ENCODE results near the gene ASB11.
"Not testable (repeated sequence)": the region's sequence is repeated elsewhere in the genome, so short reads cannot be mapped to it uniquely, and the experiment has no call there.

Gene ASB11

DNA sequence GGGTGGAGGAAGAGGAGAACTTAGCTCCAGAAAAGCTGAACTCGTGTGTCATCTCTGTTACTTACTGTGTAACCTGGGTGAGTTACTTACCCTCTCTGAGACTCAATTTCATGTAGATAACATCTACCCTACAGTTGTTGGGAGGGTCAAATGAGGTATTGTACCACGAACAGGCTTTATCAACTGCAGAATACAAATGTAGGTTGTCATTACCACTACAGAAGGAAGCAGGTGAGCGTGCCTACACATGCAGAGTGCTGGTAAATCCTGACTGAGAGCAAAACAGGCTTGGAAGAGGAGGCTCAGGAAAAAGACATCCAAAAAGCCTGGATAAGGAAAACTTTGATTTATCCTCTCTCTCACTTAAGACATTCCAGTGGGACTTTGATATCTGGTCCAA is 12.7 kb upstream of the ASB11 start:
- Mint-ChIP-seq H3K9me3 (no peaks in the 10 kb centered on the region), H3K4me3 (no peak overlapping the region), H3K36me3 (peaks cover 5% of the 10 kb centered on the region), H3K27ac (no peak overlapping the region), H3K27me3 (no peaks in the 10 kb centered on the region), H3K4me1 (peaks cover 8% of the 10 kb centered on the region)
- ATAC-seq (ENCODE audit: low read depth) (no peak), DNase-seq (ENCODE audit: low spot score in 2 of 2) (no peak)

DNA sequence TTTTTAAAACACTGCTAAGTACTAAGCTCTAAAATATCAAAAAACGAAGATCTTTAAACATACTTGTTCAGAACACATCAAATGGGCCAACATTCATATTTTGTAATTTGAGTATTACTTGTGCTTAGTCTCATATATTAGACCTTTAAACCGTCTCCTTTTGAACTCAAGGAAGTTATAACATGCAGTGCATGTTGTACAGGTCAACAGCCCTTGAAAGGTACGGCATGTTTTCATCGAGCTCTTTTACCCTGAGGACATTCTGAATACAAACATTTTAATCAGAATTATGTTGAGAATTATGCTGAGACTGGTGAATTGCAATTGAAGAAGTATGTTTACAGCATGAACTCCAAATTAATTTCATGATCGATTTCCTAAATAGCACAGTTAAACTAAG is 7.0 kb upstream of the ASB11 start:
- Mint-ChIP-seq H3K4me3 (no peak overlapping the region), H3K36me3 (peaks cover 7% of the 10 kb centered on the region), H3K9me3 (no peaks in the 10 kb centered on the region), H3K27me3 (no peaks in the 10 kb centered on the region), H3K27ac (no peak overlapping the region), H3K4me1 (no peaks in the 10 kb centered on the region)
- DNase-seq (ENCODE audit: low spot score in 2 of 2) (no peak), ATAC-seq (ENCODE audit: low read depth) (no peak)

DNA sequence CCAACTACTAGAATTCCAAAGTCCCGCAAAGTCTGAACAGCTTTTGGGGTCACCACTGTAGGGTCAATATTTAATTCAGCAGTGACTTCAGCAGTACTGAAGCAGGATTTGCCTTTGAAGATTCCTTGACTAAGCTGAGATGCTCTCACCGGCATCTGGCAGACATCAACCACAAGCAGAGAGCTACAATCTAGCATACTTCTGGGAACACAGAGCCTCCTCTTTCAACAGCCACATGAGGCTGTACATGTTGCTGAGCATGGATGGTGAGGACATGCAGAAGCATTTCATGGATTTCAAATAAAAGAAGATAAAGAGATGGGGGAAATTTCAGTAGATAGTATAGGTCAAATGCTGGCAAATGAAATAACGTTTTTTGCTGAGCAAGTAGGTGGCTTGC is 6.6 kb upstream of the ASB11 start:
- H3K4me1 Mint-ChIP-seq, result no peaks in the 10 kb centered on the region
- peaks cover 7% of the 10 kb centered on the region for H3K36me3 Mint-ChIP-seq
- no peak for ATAC-seq (ENCODE audit: low read depth)
- no peaks in the 10 kb centered on the region for H3K27me3 Mint-ChIP-seq
- no peak overlapping the region for H3K27ac Mint-ChIP-seq
- no peaks in the 10 kb centered on the region for H3K9me3 Mint-ChIP-seq
- H3K4me3 Mint-ChIP-seq, result no peak overlapping the region
- no peak for DNase-seq (ENCODE audit: low spot score in 2 of 2)

DNA sequence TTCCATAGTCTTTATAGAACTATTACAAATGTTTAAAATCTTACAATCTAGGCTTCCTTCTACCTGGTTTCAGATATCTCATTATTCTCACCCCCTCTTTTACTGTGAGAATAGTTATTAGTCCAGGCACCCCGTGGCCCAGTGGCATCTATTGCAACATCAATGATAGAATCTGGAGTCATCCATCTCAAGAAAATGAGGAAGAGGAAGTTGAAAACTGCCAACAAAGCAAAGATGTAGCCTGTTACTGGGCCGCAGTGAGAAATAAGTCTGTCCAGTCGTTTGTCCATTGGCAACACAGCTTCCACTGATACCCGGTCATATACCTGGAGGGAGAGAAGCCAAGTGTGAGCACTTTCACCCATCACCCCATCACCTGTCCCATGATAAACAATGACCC is 6.0 kb upstream of the ASB11 start:
- H3K36me3 Mint-ChIP-seq, result peaks cover 7% of the 10 kb centered on the region
- no peak for DNase-seq (ENCODE audit: low spot score in 2 of 2)
- H3K9me3 Mint-ChIP-seq, result no peaks in the 10 kb centered on the region
- H3K27me3 Mint-ChIP-seq, result no peaks in the 10 kb centered on the region
- no peak overlapping the region for H3K27ac Mint-ChIP-seq
- no peaks in the 10 kb centered on the region for H3K4me1 Mint-ChIP-seq
- ATAC-seq (ENCODE audit: low read depth), result no peak
- H3K4me3 Mint-ChIP-seq, result no peak overlapping the region

DNA sequence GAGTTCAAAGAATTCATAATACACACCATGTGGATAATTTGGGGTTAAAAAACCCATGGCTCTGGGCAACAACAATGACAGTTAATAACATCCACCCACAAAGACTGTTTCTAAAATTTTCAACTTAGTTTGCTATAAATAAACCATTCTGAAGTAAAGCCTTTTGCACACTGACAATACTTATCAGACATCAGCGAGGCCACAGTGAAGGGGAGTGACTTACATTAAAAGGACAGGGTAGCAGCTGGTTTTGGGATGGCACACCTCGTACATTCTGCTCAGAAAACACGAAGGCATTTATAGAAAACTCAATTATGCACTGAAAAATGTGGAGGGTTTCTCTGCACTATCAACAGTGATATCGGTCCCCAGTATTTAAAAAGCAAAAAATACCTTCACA is 4.9 kb upstream of the ASB11 start:
- DNase-seq (ENCODE audit: low spot score in 2 of 2) (no peak), ATAC-seq (ENCODE audit: low read depth) (no peak)
- no peaks in the 10 kb centered on the region for H3K27me3 Mint-ChIP-seq
- no peak overlapping the region for H3K4me3 Mint-ChIP-seq
- peaks cover 7% of the 10 kb centered on the region for H3K36me3 Mint-ChIP-seq
- no peaks in the 10 kb centered on the region for H3K4me1 Mint-ChIP-seq
- no peaks in the 10 kb centered on the region for H3K9me3 Mint-ChIP-seq
- no peak overlapping the region for H3K27ac Mint-ChIP-seq

DNA sequence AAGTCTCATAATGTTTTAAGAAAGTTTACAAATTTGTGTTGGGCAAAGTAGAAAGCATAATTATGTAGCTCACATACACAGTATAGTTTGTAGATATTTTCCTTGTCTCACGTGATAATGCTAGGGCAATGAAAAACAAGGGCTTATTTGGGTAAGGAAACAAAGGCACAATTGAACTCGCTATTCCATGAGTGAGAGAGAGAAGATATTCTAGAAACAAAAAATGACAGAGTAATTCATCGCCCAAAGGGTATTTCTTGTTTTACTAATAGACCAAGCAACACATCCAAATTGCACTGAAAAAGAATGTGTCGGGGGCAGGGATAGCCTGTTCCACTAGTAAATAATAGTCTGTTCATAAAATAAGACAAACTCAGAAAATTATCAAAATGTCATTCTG is 3.6 kb upstream of the ASB11 start:
- no peaks in the 10 kb centered on the region for H3K9me3 Mint-ChIP-seq
- H3K27me3 Mint-ChIP-seq, result no peaks in the 10 kb centered on the region
- ATAC-seq (ENCODE audit: low read depth) (no peak), DNase-seq (ENCODE audit: low spot score in 2 of 2) (no peak)
- H3K4me3 Mint-ChIP-seq, result no peak overlapping the region
- H3K36me3 Mint-ChIP-seq, result peaks cover 5% of the 10 kb centered on the region
- no peak overlapping the region for H3K27ac Mint-ChIP-seq
- H3K4me1 Mint-ChIP-seq, result no peaks in the 10 kb centered on the region

DNA sequence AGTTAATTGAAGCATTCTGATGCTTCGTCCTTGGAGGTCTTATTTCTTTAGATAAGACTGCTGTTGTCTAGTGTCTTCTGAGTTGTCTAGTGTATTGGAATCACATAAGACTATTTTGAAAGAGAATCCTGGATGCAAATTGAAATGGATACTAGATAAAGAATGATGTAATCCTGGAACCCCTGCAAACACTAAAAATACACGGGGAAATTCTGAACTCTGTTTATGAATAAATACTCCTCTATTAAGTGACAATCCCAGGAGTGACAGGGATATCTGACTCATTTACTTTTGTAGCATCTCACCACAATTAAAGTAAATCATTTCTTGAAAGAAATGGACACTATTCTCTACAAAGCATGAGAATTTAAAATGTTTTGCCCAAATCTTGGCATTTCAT is 968 bp downstream of the ASB11 start:
- Mint-ChIP-seq H3K9me3 (no peaks in the 10 kb centered on the region), H3K4me1 (no peaks in the 10 kb centered on the region), H3K27ac (no peak overlapping the region), H3K36me3 (peaks cover 2% of the 10 kb centered on the region), H3K4me3 (no peak overlapping the region), H3K27me3 (no peaks in the 10 kb centered on the region)
- DNase-seq (ENCODE audit: low spot score in 2 of 2) (no peak), ATAC-seq (ENCODE audit: low read depth) (no peak)

DNA sequence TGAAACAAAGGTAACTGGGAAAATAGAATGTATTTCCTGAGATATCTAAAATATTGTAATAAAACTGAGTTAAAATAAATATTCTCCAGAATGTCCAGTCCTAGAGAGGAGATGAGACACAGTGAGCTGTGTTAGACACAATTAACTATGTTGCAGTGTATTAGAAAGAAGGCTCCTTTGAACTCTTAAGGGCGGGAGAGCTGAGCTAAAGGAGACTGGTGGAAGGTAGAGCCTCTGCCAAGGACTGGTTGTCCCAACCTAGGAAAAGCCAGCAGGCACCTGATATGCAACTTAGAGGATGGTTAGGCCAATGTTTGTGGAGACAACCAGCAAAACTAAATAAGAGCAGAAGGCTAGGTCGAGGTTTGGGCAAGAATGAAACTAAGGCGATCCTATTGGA is 4.3 kb downstream of the ASB11 start:
- Mint-ChIP-seq H3K4me1 (no peaks in the 10 kb centered on the region), H3K36me3 (no peaks in the 10 kb centered on the region), H3K27me3 (no peaks in the 10 kb centered on the region), H3K4me3 (no peak overlapping the region), H3K9me3 (no peaks in the 10 kb centered on the region), H3K27ac (no peak overlapping the region)
- no peak for DNase-seq (ENCODE audit: low spot score in 2 of 2)
- ATAC-seq (ENCODE audit: low read depth), result no peak

DNA sequence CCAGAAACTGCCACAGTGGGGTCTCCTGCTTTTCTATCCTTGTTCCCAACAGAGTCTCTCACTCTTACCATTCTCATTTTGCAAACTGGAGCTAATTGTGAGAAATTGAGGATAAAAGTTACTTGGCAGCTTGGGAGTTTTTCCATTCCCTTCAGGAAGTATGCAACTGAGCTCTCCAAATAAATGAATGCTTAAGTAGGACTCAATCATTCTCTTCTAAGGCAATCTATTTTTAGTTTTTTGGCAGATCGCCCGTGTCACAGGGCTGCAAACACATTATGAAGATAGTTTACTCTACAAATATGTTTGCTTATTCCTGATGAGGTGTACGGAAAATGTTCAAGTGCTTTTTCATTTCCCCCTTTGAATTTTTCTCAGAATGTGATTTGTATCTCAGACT is 5.3 kb downstream of the ASB11 start:
- Mint-ChIP-seq H3K9me3 (no peaks in the 10 kb centered on the region), H3K27me3 (no peaks in the 10 kb centered on the region)
- ATAC-seq (ENCODE audit: low read depth), result no peak

DNA sequence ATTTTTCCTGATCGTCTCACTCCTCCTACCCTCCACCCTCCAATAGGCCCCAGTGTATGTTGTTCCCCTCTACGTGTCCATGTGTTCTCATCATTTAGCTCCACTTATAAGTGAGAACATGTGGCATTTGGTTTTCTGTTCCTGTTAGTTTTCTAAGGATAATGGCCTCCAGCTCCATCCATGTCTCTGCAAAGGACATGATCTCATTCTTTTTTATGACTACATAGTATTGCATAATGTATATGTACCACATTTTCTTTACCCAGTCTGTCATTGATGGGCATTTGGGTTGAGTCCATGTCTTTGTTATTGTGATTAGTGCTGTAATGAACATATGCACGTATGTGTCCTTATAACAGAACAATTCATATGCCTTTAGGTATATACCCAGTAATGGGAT is 9.5 kb downstream of the ASB11 start:
- ATAC-seq (ENCODE audit: low read depth); H3K27ac Mint-ChIP-seq; H3K9me3 Mint-ChIP-seq; H3K4me1 Mint-ChIP-seq; DNase-seq (ENCODE audit: low spot score in 2 of 2); H3K4me3 Mint-ChIP-seq; H3K27me3 Mint-ChIP-seq; H3K36me3 Mint-ChIP-seq: not testable (repeated sequence)

More for the DNA sequence above, 5.3 kb downstream of the ASB11 start:
- H3K4me3 Mint-ChIP-seq, result no peak overlapping the region
- no peaks in the 10 kb centered on the region for H3K4me1 Mint-ChIP-seq
- no peak overlapping the region for H3K27ac Mint-ChIP-seq
- no peak for DNase-seq (ENCODE audit: low spot score in 2 of 2)
- no peaks in the 10 kb centered on the region for H3K36me3 Mint-ChIP-seq

DNA sequence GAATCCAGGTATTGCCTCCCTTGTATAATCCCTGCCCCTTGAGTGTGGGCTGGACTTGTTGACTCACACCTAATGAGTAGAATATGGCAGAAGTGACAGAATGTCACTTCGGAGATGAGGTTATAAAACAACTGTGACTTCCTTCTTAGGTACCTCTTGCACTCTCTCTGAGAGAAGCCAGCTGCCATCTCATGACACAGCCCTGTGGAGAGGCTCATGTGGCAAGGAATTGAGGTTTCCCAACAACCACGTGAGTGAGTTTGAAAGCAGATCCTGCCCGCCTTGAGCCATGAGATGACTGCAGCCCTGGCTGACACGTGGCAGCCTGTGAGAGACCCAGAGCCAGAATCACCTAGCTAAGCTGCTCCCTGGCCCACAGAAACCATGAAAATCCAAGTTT is 13.5 kb downstream of the ASB11 start:
- no peaks in the 10 kb centered on the region for H3K9me3 Mint-ChIP-seq
- DNase-seq (ENCODE audit: low spot score in 2 of 2) (no peak), ATAC-seq (ENCODE audit: low read depth) (no peak)
- no peak overlapping the region for H3K4me3 Mint-ChIP-seq
- peaks cover 4% of the 10 kb centered on the region for H3K4me1 Mint-ChIP-seq
- no peaks in the 10 kb centered on the region for H3K36me3 Mint-ChIP-seq
- H3K27me3 Mint-ChIP-seq, result no peaks in the 10 kb centered on the region
- H3K27ac Mint-ChIP-seq, result no peak overlapping the region

DNA sequence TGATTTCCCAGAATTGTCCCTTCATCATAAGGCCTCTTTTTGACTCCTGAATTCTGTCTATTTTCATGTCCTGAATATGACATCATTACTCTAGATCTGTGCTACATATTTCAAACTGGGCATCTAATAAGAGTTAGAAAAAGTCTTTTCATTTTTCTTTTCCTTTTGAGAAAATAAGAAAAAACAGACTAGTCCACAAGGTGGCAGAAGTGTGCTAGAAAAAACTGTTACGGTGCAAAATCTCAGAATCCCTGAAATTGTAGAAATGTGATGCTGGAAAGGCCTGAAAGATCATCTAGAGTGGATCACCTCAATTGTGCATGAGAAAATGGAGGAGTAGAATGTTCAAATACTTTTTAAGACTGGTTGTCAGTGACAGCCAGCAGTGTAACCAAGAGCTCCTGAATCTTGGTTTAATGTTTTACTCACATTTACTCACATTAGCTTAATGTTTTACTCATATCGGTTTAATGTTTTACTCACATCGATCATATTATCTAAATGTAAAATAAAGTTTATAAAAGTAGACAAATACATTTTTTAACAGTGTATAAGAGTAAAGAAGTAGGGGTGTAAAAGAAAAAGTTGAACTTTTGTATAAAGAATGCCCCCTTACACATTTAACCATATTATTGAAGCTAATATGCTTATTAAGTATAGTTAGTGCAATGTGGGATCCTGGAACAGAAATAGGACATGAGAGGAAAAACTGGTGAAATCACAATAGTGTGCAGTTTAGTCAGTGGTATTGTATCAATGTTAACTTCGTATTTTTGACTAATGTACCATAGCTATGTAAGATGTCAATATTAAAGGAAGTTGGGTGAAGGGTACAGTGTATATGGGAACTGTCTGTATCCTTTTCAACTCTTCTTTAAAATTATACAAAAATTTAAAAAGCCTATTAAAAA is 15.2 kb downstream of the ASB11 start:
- Mint-ChIP-seq H3K27ac (no peak overlapping the region), H3K27me3 (no peaks in the 10 kb centered on the region), H3K4me1 (peaks cover 4% of the 10 kb centered on the region), H3K4me3 (no peak overlapping the region), H3K9me3 (no peaks in the 10 kb centered on the region), H3K36me3 (no peaks in the 10 kb centered on the region)
- DNase-seq (ENCODE audit: low spot score in 2 of 2) (no peak), ATAC-seq (ENCODE audit: low read depth) (no peak)

DNA sequence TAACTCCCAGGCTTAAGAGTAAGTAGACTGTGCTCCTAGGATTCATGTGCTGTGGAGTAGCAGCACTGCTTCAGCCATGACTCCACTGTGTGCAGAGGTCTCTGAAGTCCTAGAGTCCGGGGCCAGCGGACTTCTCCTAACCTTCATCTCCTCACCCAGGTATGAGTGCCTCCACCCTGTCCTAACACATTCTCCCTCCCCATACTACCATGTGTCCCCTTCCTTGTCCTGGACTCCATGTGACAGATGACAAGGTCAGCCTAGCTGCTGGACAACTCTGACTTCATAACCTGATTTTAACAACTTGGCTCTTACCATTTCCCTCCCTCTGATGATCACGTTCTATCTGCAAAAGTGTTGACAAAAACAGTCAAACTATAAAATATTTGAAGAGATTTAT is 16.7 kb downstream of the ASB11 start:
- Mint-ChIP-seq H3K36me3 (no peaks in the 10 kb centered on the region), H3K4me3 (no peak overlapping the region)

DNA sequence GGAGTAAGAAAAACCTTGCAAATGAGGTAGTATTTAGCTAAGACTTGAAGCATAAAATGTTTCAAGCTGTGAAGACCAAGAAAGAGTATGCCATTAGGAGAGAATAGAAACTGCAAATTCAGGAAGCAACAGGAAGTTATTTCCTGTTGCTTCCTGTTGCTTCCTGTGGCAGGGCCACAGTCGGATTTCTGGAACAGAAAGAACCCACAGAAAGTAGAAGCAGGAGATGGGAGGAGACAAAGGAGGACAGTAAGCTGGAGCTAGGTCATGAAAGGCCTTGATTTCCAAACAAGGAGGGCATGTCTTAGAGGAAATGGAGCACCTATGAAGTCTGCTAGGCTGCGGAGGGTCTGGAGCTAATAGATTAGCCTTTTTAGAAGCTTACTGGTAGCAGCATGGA is 17.2 kb downstream of the ASB11 start:
- Mint-ChIP-seq H3K4me1 (peaks cover 4% of the 10 kb centered on the region), H3K27me3 (peaks cover 2% of the 10 kb centered on the region), H3K36me3 (no peaks in the 10 kb centered on the region), H3K4me3 (no peak overlapping the region), H3K9me3 (peaks cover 2% of the 10 kb centered on the region), H3K27ac (no peak overlapping the region)
- DNase-seq (ENCODE audit: low spot score in 2 of 2) (no peak), ATAC-seq (ENCODE audit: low read depth) (no peak)

More for the DNA sequence above, 16.7 kb downstream of the ASB11 start:
- Mint-ChIP-seq H3K4me1 (peaks cover 4% of the 10 kb centered on the region), H3K27ac (no peak overlapping the region), H3K9me3 (no peaks in the 10 kb centered on the region), H3K27me3 (no peaks in the 10 kb centered on the region)
- no peak for ATAC-seq (ENCODE audit: low read depth)
- DNase-seq (ENCODE audit: low spot score in 2 of 2), result no peak

DNA sequence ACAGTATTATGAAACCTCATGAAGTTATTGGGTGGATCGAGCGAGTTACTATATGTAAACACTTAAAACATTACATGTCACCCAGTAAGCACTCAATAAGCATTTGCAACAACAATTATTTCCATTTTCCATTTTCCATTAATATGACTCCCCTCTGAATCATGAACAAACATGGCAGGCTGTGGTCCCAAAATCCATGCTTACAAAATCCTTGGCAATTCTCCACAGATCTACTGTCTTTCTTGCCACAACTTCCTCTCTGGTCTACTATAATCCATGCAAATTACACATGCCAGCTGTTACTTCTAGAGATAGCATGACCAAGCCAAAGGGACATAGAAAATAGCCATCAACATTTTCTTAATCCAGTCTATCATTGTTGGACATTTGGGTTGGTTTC is 22.0 kb downstream of the ASB11 start:
- Mint-ChIP-seq H3K36me3 (no peaks in the 10 kb centered on the region), H3K4me3 (no peak overlapping the region), H3K27ac (no peak overlapping the region), H3K9me3 (peaks cover 2% of the 10 kb centered on the region), H3K27me3 (peaks cover 2% of the 10 kb centered on the region), H3K4me1 (no peaks in the 10 kb centered on the region)
- DNase-seq (ENCODE audit: low spot score in 2 of 2) (no peak), ATAC-seq (ENCODE audit: low read depth) (no peak)

Measured in memory B cell (primary cell).